ENCODE results near the gene TOR1AIP1.

GRCh38 chr1:179953974-179954492 is 71.9 kb downstream of the TOR1AIP1 start:
- TF ChIP-seq CTCF (IDR thresholded peaks at IDR 0.05) (peak; percentile 26), EZH2 (IDR thresholded peaks at IDR 0.05) (peak; percentile 48)
